SU-DHL-6 (cell line): ENCODE measurements around the gene MPC1.

Experiments used
- H2AFZ ChIP-seq: fragments of 200-600 bp; sonication (generic); 2 replicates; pipeline ENCODE4 v1.6.1; 2014; ENCODE audit warnings: low read depth, mild to moderate bottlenecking, moderate library complexity, mixed read lengths, antibody characterized with exemption, low read length; ENCODE audit not compliant: severe bottlenecking
- H3F3A ChIP-seq: fragments of 200-600 bp; shearing (Covaris generic); 2 replicates; pipeline ENCODE4 v1.6.0; 2016; ENCODE audit warnings: antibody characterized with exemption, mild to moderate bottlenecking; ENCODE audit not compliant: insufficient read depth
- H3K27ac ChIP-seq: fragments of 200-600 bp; sonication (generic); 2 replicates; pipeline ENCODE4 v1.5.1; 2016; ENCODE audit warnings: low read depth, mild to moderate bottlenecking, low read length, moderate library complexity, mixed read lengths
- H3K27me3 ChIP-seq: fragments of 200-600 bp; sonication (generic), shearing (Covaris generic); 2 replicates; pipeline ENCODE4 v1.6.0; 2014; ENCODE audit warnings: mild to moderate bottlenecking, low read length
- H3K36me3 ChIP-seq: fragments of 200-600 bp; sonication (generic); 2 replicates; pipeline ENCODE4 v1.6.1; 2014; ENCODE audit warnings: mild to moderate bottlenecking, low read length, mixed read lengths
- H3K4me2 ChIP-seq: fragments of 300-600, 200-600 bp; shearing (Covaris generic), sonication (generic); 2 replicates; pipeline ENCODE4 v1.6.0; 2014; ENCODE audit warnings: low read length, low read depth, mild to moderate bottlenecking; ENCODE audit not compliant: poor library complexity, severe bottlenecking
- H3K4me3 ChIP-seq: fragments of 200-600 bp; sonication (generic); 2 replicates; pipeline ENCODE4 v1.5.1; 2014; ENCODE audit warnings: antibody characterized with exemption, low read length, mild to moderate bottlenecking, mixed read lengths; ENCODE audit not compliant: insufficient read depth, poor library complexity, severe bottlenecking
- H3K79me2 ChIP-seq: fragments of 200-600 bp; sonication (generic); 2 replicates; pipeline ENCODE4 v1.6.1; 2014; ENCODE audit warnings: mild to moderate bottlenecking, low read length, moderate library complexity; ENCODE audit not compliant: insufficient read depth
- H3K9ac ChIP-seq: fragments of 200-600 bp; sonication (generic); 2 replicates; pipeline ENCODE4 v1.7.0; 2014; ENCODE audit warnings: mild to moderate bottlenecking, low read length
- H3K9me2 ChIP-seq: fragments of 200-600 bp; sonication (generic); replicated peaks from 2 replicates; pipeline ENCODE4 v1.6.1; 2014; ENCODE audit warnings: low read length; ENCODE audit not compliant: insufficient read depth
- H3K9me3 ChIP-seq: fragments of 200-600 bp; sonication (generic); 2 replicates; pipeline ENCODE4 v1.6.1; 2014; ENCODE audit warnings: low read length, mixed read lengths; ENCODE audit not compliant: insufficient read depth
- H4K20me1 ChIP-seq: fragments of 200-600 bp; sonication (generic); 2 replicates; pipeline ENCODE4 v1.6.1; 2014; ENCODE audit warnings: low read depth, mild to moderate bottlenecking, antibody characterized with exemption, low read length, moderate library complexity, mixed read lengths
- EZH2phosphoT487 ChIP-seq: fragments of 200-600 bp; sonication (generic), shearing (Covaris generic); conservative IDR thresholded peaks from 2 replicates; pipeline ENCODE4 v1.6.1; 2018; ENCODE audit warnings: mild to moderate bottlenecking, antibody characterized with exemption, low read length, moderate library complexity, mixed read lengths
- TF ChIP-seq, protein P1 (sequence below): fragments of 200-600 bp; sonication (generic); IDR thresholded peaks from one replicate; pipeline ENCODE4 v1.5.1; 2017; ENCODE audit warnings: antibody characterized with exemption, mild to moderate bottlenecking, low read length, moderate library complexity; ENCODE audit not compliant: insufficient read depth, poor library complexity, severe bottlenecking

The MPC1 gene

DNA sequence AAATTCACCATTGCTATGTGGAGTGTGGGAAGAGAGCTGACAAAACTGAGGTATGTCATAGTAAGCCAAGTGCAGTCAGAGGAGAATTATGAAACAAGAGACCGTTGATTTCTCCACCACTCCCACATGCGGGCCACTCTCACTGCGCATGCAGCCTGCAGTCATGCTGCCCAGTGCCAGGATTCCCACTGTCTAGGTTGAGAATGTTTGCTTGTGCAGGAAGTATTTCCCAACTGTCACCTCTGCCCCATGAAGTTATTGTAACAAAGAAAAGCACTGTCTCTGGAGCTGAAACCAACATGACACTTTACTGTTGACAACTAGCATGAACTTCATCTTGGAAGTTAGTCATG lies 21.7 kb downstream of the MPC1 start:
- Histone ChIP-seq H3K27me3 (no peaks in the 10 kb centered on the region), H3K79me2 (no peaks in the 10 kb centered on the region), H3K9ac (no peak overlapping the region), H3K36me3 (no peaks in the 10 kb centered on the region), H3K27ac (no peak overlapping the region), H3K4me2 (no peak overlapping the region), H3K9me3 (no peaks in the 10 kb centered on the region), H3K4me3 (no peak overlapping the region), H3K9me2 (no peaks in the 10 kb centered on the region), H2AFZ (no peak overlapping the region), H4K20me1 (no peaks in the 10 kb centered on the region), H3F3A (no peaks in the 10 kb centered on the region)
- TF ChIP-seq EZH2phosphoT487: no peak
- TF ChIP-seq, protein P1, sequence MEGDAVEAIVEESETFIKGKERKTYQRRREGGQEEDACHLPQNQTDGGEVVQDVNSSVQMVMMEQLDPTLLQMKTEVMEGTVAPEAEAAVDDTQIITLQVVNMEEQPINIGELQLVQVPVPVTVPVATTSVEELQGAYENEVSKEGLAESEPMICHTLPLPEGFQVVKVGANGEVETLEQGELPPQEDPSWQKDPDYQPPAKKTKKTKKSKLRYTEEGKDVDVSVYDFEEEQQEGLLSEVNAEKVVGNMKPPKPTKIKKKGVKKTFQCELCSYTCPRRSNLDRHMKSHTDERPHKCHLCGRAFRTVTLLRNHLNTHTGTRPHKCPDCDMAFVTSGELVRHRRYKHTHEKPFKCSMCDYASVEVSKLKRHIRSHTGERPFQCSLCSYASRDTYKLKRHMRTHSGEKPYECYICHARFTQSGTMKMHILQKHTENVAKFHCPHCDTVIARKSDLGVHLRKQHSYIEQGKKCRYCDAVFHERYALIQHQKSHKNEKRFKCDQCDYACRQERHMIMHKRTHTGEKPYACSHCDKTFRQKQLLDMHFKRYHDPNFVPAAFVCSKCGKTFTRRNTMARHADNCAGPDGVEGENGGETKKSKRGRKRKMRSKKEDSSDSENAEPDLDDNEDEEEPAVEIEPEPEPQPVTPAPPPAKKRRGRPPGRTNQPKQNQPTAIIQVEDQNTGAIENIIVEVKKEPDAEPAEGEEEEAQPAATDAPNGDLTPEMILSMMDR: no peak

DNA sequence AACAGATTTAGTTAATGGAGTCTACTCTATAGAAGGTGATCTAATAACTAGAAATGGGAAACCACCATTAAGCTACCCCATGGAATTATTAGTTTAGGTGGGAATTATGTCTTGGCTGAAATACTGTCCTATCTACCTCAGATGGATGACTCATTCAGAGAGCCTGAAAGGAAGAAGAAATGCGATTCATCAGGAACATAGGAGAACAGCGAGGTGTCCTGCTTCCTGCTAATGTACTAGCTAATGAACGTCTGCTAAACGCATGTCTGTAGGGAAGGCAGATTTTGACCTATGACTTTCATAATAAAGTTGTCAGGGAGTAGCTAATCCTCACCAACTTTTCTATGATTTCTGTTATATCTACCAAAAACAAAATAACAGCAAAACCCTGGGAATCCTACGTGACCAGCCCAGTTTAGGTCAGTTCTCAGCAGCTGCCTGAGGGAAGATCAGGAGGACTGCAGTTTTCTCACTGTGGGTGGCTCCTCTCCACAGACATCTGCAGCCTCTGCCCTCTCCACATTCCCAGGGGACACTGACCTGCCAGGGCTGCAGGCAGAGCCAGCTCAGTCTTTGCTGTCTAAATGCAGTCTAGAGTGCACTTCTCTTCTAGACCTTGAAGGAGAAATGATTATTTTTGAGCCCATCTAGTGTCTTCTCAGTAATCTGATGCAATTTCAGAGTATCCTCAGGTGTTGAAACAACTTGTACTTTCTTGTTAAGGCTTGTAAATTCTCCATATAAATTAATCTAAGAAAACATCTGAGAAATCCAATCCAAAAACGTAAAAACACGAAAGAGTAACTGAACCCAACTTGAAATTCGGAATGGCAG lies 22.3 kb downstream of the MPC1 start:
- H3K9me2 ChIP-seq: no peaks in the 10 kb centered on the region
- H4K20me1 ChIP-seq: no peaks in the 10 kb centered on the region
- no peaks in the 10 kb centered on the region for H3F3A ChIP-seq
- H3K27ac ChIP-seq: no peak overlapping the region
- no peaks in the 10 kb centered on the region for H3K27me3 ChIP-seq
- H2AFZ ChIP-seq: no peak overlapping the region
- no peaks in the 10 kb centered on the region for H3K9me3 ChIP-seq
- TF ChIP-seq, protein P1: no peak
- TF ChIP-seq EZH2phosphoT487: no peak
- no peak overlapping the region for H3K4me3 ChIP-seq
- H3K79me2 ChIP-seq: no peaks in the 10 kb centered on the region
- no peak overlapping the region for H3K9ac ChIP-seq
- H3K36me3 ChIP-seq: no peaks in the 10 kb centered on the region
- no peak overlapping the region for H3K4me2 ChIP-seq

DNA sequence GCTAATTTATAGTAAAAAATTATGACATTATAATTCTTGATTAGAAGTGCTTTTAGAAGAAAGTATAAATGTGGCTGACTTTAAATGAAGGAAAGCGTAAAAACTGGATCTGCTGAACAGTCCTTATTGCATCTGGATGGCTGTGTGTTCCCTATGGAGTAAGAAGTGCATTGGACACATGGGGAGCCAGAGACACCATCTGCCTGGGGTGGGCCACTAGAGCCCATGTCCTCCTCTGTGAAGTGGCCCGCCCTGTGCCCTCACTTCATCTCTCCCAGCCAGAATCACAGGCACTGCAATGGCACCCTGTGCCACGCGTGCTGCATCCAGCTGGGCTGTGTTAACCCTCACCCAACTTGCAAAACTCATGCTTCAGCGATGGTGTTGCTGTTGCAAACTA lies 27.2 kb downstream of the MPC1 start:
- Histone ChIP-seq H3K36me3 (no peaks in the 10 kb centered on the region), H2AFZ (no peak overlapping the region)

More for the DNA sequence above, 27.2 kb downstream of the MPC1 start:
- Histone ChIP-seq H3K27me3 (no peaks in the 10 kb centered on the region), H3K9me3 (no peaks in the 10 kb centered on the region), H3K27ac (no peak overlapping the region), H3K9ac (no peak overlapping the region), H3K9me2 (no peaks in the 10 kb centered on the region), H3K4me2 (no peak overlapping the region), H3K4me3 (no peak overlapping the region), H4K20me1 (no peaks in the 10 kb centered on the region), H3K79me2 (no peaks in the 10 kb centered on the region), H3F3A (no peaks in the 10 kb centered on the region)
- TF ChIP-seq, protein P1: no peak
- no peak for TF ChIP-seq EZH2phosphoT487
